ENCODE measurements around the gene PRKCB. TPM values are rescaled to one million over a fixed set of nuclear protein-coding genes. Genes with fewer than 3 reads are reported as not detected.

PRKCB gene
- total and polyA plus RNA-seq, 3 donors from 2014 or later: 25.5 to 49.7 (median 26.6) TPM

DNA sequence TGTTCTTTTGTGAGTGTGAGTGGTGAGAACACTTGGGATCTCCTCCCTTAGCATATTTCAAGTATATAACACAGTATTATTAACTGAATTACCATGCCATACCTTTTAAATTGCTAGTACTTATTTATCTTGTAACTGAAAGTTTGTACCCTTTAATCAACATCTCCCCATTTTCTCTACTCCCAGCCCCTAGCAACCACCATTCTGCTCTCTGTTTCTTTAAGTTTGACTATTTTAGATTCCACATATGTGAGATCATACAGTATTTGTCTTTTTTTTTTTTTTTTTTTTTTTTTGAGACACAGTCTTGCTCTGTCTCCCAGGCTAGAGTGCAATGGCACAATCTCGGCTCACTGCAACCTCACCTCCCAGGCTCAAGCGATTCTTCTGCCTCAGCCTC is 302.8 kb downstream of the PRKCB start:
- no peaks in the 10 kb centered on the region for H3K36me3 ChIP-seq (ENCODE audit: low read depth, missing control alignments)
- H3K9me3 ChIP-seq: no peaks in the 10 kb centered on the region
- H3K4me3 ChIP-seq: no peak overlapping the region
- H3K27me3 ChIP-seq: no peaks in the 10 kb centered on the region
- H3K4me1 ChIP-seq: no peaks in the 10 kb centered on the region
- DNase-seq: no peak
- intact Hi-C loops (cut with DNase I; ENCODE audit: low total_unique reads): no loop called here
- no peak for TF ChIP-seq POLR2A (IDR thresholded peaks at IDR 0.05)
- TF ChIP-seq CTCF (IDR thresholded peaks at IDR 0.05): no peak
- H3K27ac ChIP-seq: no peak overlapping the region
- WGBS, 2 donors: 80 to 85% methylated on average over 2 of the region's 2 CpGs

- no peaks in the 10 kb centered on the region for H3K36me3 ChIP-seq (ENCODE audit: low read depth, missing control alignments)
- H3K4me1 ChIP-seq: no peaks in the 10 kb centered on the region
- no peak overlapping the region for H3K27ac ChIP-seq
- H3K27me3 ChIP-seq: no peaks in the 10 kb centered on the region
- no peak for DNase-seq
- WGBS, 2 donors: 58 to 83% methylated on average over 3 of the region's 3 CpGs
- H3K4me3 ChIP-seq: no peak overlapping the region
- no peak for TF ChIP-seq POLR2A (IDR thresholded peaks at IDR 0.05)
- no peak for TF ChIP-seq CTCF (IDR thresholded peaks at IDR 0.05)
- intact Hi-C loops (cut with DNase I; ENCODE audit: low total_unique reads): no loop called here
- no peaks in the 10 kb centered on the region for H3K9me3 ChIP-seq
Measured at GRCh38 chr16:24139282-24139681, 303.5 kb downstream of the PRKCB start.

GRCh38 chr16:24140730-24141129 is 304.9 kb downstream of the PRKCB start:
- intact Hi-C loops (cut with DNase I; ENCODE audit: low total_unique reads): no loop called here
- TF ChIP-seq CTCF (IDR thresholded peaks at IDR 0.05): no peak
- no peak for TF ChIP-seq POLR2A (IDR thresholded peaks at IDR 0.05)
- DNase-seq: no peak
- Histone ChIP-seq H3K4me1 (no peaks in the 10 kb centered on the region), H3K9me3 (no peaks in the 10 kb centered on the region), H3K36me3 (ENCODE audit: low read depth, missing control alignments) (no peaks in the 10 kb centered on the region), H3K27me3 (no peaks in the 10 kb centered on the region), H3K27ac (no peak overlapping the region), H3K4me3 (no peak overlapping the region)
- WGBS, 2 donors: 71 to 80% methylated on average over 2 of the region's 2 CpGs

GRCh38 chr16:24141466-24141865 is 305.7 kb downstream of the PRKCB start:
- no peaks in the 10 kb centered on the region for H3K36me3 ChIP-seq (ENCODE audit: low read depth, missing control alignments)
- no peak for DNase-seq
- no peak overlapping the region for H3K4me3 ChIP-seq
- intact Hi-C loops (cut with DNase I; ENCODE audit: low total_unique reads): no loop called here
- H3K27ac ChIP-seq: no peak overlapping the region
- TF ChIP-seq POLR2A (IDR thresholded peaks at IDR 0.05) (no peak), CTCF (IDR thresholded peaks at IDR 0.05) (no peak)
- no peaks in the 10 kb centered on the region for H3K27me3 ChIP-seq
- 83 to 91% methylated on average over 5 of the region's 5 CpGs for WGBS, 2 donors
- no peaks in the 10 kb centered on the region for H3K4me1 ChIP-seq
- no peaks in the 10 kb centered on the region for H3K9me3 ChIP-seq

GRCh38 chr16:24141917-24142316 is 306.1 kb downstream of the PRKCB start:
- Histone ChIP-seq H3K4me1 (no peaks in the 10 kb centered on the region), H3K36me3 (ENCODE audit: low read depth, missing control alignments) (no peaks in the 10 kb centered on the region), H3K4me3 (no peak overlapping the region), H3K27ac (no peak overlapping the region), H3K27me3 (no peaks in the 10 kb centered on the region), H3K9me3 (no peaks in the 10 kb centered on the region)
- TF ChIP-seq POLR2A (IDR thresholded peaks at IDR 0.05) (no peak), CTCF (IDR thresholded peaks at IDR 0.05) (no peak)
- intact Hi-C loops (cut with DNase I; ENCODE audit: low total_unique reads): no loop called here
- no peak for DNase-seq
- WGBS, 2 donors: 94 to 95% methylated on average over 2 of the region's 2 CpGs

All from testis (tissue), 3 donors.